ENCODE data around the gene NGEF. TPM values are rescaled to one million over a fixed set of nuclear protein-coding genes. Genes with fewer than 3 reads are reported as not detected.

Gene NGEF
- total and polyA plus RNA-seq, 10 of the 15 experiments (the other 5 are each of a cell fraction or from before 2014, with no cell fraction given): 0.12 TPM; not detected in 9

DNA sequence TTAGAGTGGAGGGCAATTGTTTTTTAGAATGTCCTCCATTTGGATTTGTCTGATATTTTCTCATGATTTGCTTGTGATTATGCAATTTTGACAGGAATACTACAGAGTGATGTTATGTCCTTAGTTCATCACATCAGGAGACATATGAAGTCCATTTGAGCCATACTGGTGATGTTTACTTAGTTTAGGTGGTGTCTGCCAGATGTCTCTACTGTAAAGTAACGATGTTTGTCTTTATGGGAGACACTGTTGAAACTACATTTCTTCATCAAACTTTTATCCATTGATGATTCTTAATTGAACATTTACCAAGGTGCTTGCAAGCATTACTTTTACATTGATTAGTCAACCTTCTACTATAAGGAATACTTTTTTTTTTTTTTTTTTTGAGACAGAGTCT lies 147.9 kb downstream of the NGEF start:
- no TSS peak for BruUV-seq (replicated peaks)
- SMC1A ChIA-PET (ENCODE audit: uncharacterized antibody, unreplicated experiment): no interaction called here
- ATAC-seq (no peak), DNase-seq (ENCODE audit: low read depth, low spot score) (no peak), FAIRE-seq (no peak)
- WGBS (ENCODE audit: insufficient coverage, insufficient replicate concordance, low lambda C conversion rate, missing lambda C conversion rate): 96% methylated on average over 1 of the region's 1 CpG
- Histone ChIP-seq H3K27ac (ENCODE audit: control insufficient read depth, insufficient read depth) (no peak overlapping the region), H3K9ac (ENCODE audit: control insufficient read depth, insufficient read depth, low read length) (no peak overlapping the region), H3K9me3 (replicated peaks; ENCODE audit: control insufficient read depth, insufficient read depth, low read length) (no peaks in the 10 kb centered on the region), H3K79me2 (ENCODE audit: control insufficient read depth, insufficient read depth, low read length) (no peaks in the 10 kb centered on the region), H3K4me1 (ENCODE audit: control insufficient read depth, insufficient read depth, low read length) (no peaks in the 10 kb centered on the region), H3K27me3 (replicated peaks in 1 of 2; ENCODE audit: control insufficient read depth in 2 of 2, insufficient read depth in 2 of 2, low read length in 1 of 2) (no peaks in the 10 kb centered on the region), H3K4me2 (ENCODE audit: control insufficient read depth, insufficient read depth) (no peak overlapping the region), H4K20me1 (ENCODE audit: control insufficient read depth, insufficient read depth) (no peaks in the 10 kb centered on the region), H3K36me3 (ENCODE audit: control insufficient read depth in 2 of 2, insufficient read depth in 2 of 2, low read length in 1 of 2) (peaks cover 1 to 3% of the 10 kb centered on the region in 2 experiments; a peak in 2 of 4 replicates), H2AFZ (ENCODE audit: control insufficient read depth, low read depth, low read length) (no peak overlapping the region), H3K4me3 (no peak overlapping the region)
- intact Hi-C loops (cut with micrococcal nuclease; ENCODE audit: unreplicated experiment): no loop called here
- POLR2A ChIA-PET: interaction anchor here (1.3 kb wide), 1 partner anchor 18 kb away, joined by 3 read pairs; no protein-coding TSS in a partner anchor
- RAD21 ChIA-PET (ENCODE audit: unreplicated experiment): no interaction called here
- CTCF ChIA-PET: interaction anchor here (1.1 kb wide), 1 partner anchor 11 kb away, joined by 3 read pairs; no protein-coding TSS in a partner anchor
- TF ChIP-seq WRNIP1 (IDR thresholded peaks at IDR 0.05; ENCODE audit: borderline replicate concordance, low read depth, low read length) (no peak), ZZZ3 (IDR thresholded peaks at IDR 0.05; ENCODE audit: control insufficient read depth, insufficient read length, low read depth) (no peak), ZNF217 (IDR thresholded peaks at IDR 0.05) (no peak), EZH2 (IDR thresholded peaks at IDR 0.05; ENCODE audit: borderline replicate concordance, control insufficient read depth, low read depth, low read length) (no peak), ZNF24 (IDR thresholded peaks at IDR 0.05) (no peak), ZNF622 (IDR thresholded peaks at IDR 0.05) (no peak), NFXL1 (IDR thresholded peaks at IDR 0.05; ENCODE audit: borderline replicate concordance) (no peak), SUZ12 (IDR thresholded peaks at IDR 0.05; ENCODE audit: unreplicated experiment) (no peak)
- TF ChIP-seq, protein P1, sequence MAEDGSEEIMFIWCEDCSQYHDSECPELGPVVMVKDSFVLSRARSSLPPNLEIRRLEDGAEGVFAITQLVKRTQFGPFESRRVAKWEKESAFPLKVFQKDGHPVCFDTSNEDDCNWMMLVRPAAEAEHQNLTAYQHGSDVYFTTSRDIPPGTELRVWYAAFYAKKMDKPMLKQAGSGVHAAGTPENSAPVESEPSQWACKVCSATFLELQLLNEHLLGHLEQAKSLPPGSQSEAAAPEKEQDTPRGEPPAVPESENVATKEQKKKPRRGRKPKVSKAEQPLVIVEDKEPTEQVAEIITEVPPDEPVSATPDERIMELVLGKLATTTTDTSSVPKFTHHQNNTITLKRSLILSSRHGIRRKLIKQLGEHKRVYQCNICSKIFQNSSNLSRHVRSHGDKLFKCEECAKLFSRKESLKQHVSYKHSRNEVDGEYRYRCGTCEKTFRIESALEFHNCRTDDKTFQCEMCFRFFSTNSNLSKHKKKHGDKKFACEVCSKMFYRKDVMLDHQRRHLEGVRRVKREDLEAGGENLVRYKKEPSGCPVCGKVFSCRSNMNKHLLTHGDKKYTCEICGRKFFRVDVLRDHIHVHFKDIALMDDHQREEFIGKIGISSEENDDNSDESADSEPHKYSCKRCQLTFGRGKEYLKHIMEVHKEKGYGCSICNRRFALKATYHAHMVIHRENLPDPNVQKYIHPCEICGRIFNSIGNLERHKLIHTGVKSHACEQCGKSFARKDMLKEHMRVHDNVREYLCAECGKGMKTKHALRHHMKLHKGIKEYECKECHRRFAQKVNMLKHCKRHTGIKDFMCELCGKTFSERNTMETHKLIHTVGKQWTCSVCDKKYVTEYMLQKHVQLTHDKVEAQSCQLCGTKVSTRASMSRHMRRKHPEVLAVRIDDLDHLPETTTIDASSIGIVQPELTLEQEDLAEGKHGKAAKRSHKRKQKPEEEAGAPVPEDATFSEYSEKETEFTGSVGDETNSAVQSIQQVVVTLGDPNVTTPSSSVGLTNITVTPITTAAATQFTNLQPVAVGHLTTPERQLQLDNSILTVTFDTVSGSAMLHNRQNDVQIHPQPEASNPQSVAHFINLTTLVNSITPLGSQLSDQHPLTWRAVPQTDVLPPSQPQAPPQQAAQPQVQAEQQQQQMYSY (CRISPR knock-in tag; IDR thresholded peaks at IDR 0.05): no peak
- TF ChIP-seq, protein P2, sequence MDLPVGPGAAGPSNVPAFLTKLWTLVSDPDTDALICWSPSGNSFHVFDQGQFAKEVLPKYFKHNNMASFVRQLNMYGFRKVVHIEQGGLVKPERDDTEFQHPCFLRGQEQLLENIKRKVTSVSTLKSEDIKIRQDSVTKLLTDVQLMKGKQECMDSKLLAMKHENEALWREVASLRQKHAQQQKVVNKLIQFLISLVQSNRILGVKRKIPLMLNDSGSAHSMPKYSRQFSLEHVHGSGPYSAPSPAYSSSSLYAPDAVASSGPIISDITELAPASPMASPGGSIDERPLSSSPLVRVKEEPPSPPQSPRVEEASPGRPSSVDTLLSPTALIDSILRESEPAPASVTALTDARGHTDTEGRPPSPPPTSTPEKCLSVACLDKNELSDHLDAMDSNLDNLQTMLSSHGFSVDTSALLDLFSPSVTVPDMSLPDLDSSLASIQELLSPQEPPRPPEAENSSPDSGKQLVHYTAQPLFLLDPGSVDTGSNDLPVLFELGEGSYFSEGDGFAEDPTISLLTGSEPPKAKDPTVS (IDR thresholded peaks at IDR 0.05; ENCODE audit: low read depth, low read length): no peak
- TF ChIP-seq, protein P3, sequence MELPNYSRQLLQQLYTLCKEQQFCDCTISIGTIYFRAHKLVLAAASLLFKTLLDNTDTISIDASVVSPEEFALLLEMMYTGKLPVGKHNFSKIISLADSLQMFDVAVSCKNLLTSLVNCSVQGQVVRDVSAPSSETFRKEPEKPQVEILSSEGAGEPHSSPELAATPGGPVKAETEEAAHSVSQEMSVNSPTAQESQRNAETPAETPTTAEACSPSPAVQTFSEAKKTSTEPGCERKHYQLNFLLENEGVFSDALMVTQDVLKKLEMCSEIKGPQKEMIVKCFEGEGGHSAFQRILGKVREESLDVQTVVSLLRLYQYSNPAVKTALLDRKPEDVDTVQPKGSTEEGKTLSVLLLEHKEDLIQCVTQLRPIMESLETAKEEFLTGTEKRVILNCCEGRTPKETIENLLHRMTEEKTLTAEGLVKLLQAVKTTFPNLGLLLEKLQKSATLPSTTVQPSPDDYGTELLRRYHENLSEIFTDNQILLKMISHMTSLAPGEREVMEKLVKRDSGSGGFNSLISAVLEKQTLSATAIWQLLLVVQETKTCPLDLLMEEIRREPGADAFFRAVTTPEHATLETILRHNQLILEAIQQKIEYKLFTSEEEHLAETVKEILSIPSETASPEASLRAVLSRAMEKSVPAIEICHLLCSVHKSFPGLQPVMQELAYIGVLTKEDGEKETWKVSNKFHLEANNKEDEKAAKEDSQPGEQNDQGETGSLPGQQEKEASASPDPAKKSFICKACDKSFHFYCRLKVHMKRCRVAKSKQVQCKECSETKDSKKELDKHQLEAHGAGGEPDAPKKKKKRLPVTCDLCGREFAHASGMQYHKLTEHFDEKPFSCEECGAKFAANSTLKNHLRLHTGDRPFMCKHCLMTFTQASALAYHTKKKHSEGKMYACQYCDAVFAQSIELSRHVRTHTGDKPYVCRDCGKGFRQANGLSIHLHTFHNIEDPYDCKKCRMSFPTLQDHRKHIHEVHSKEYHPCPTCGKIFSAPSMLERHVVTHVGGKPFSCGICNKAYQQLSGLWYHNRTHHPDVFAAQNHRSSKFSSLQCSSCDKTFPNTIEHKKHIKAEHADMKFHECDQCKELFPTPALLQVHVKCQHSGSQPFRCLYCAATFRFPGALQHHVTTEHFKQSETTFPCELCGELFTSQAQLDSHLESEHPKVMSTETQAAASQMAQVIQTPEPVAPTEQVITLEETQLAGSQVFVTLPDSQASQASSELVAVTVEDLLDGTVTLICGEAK (IDR thresholded peaks at IDR 0.05; ENCODE audit: borderline replicate concordance): no peak
- in situ Hi-C loops (cut with MboI): no loop called here
